ENCODE results near the gene OSM.

- TF ChIP-seq POLR2A (IDR thresholded peaks at IDR 0.05) (no peak), CTCF (IDR thresholded peaks at IDR 0.05) (no peak)
Measured at GRCh38 chr22:30238661-30239487, 27.8 kb downstream of the OSM start.

Data from body of pancreas (tissue), 4 donors.